Measurements from ENCODE around the gene CHRFAM7A.
"Not testable (repeated sequence)": the region's sequence is repeated elsewhere in the genome, so short reads cannot be mapped to it uniquely, and the experiment has no call there.

Gene CHRFAM7A

DNA sequence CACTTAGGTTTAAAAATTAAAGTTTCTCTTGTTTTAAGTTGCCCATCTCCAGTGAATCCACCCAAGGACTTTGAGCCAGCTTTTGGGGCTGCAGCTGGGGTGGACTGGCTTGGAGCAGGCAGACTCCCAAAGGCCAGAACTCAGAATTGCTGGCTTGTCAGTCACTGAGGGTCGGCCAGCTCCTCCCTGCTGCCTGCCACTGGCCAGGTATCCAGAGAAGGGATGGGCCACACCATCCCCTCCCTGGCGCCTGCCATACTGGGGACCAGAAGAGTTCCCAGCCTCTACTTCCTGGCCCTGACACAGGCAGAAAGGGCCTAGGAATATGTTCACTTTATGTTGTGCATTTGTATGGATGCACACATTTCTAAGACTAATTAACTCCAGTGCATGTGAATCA is 32.4 kb downstream of the CHRFAM7A start:
- ATAC-seq (ENCODE audit: insufficient read depth, low read depth); H3K4me3 ChIP-seq (ENCODE audit: low read depth in 1 of 2, low read length in 2 of 2): not testable (repeated sequence)

DNA sequence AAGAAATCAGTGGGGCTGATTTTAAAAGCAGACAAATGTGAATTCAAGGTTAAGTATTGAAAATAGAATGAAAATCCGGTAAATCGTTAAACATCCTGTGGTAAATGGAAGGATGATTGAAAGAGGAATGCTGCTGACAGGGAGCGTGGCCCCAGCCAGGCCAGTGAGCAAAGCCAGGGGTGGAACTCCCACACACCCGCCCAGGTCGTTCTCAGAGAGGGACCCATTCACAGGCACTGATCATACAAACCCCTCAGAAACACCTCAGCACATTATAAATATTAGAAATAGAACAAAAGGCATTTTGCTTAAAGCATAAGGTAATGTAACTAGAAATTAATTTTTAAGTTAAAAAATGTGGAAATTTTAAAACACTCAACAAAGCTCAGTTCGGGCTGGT is 38.3 kb downstream of the CHRFAM7A start:
- H3K4me1 ChIP-seq (ENCODE audit: insufficient read depth, low read length); H3K9ac ChIP-seq (ENCODE audit: low read depth, low read length); H4K20me1 ChIP-seq (ENCODE audit: insufficient read depth, low read length); H3K4me3 ChIP-seq (ENCODE audit: low read depth in 1 of 2, low read length in 2 of 2); H2AFZ ChIP-seq (ENCODE audit: low read depth, low read length); DNase-seq; H3K9me3 ChIP-seq (ENCODE audit: insufficient read depth, low read length, severe bottlenecking); ATAC-seq (ENCODE audit: insufficient read depth, low read depth); H3K4me2 ChIP-seq (ENCODE audit: insufficient read depth, low read length); H3K36me3 ChIP-seq (ENCODE audit: insufficient read depth, low read length); H3K27ac ChIP-seq (ENCODE audit: low read length); H3K27me3 ChIP-seq (ENCODE audit: insufficient read depth, low read length, poor library complexity); H3K79me2 ChIP-seq (ENCODE audit: insufficient read depth, low read length): not testable (repeated sequence)

More for the DNA sequence above, 32.4 kb downstream of the CHRFAM7A start:
- not testable (repeated sequence) for H3K27ac ChIP-seq (ENCODE audit: low read length); H3K9ac ChIP-seq (ENCODE audit: low read depth, low read length); H3K36me3 ChIP-seq (ENCODE audit: insufficient read depth, low read length); H3K4me1 ChIP-seq (ENCODE audit: insufficient read depth, low read length); H3K27me3 ChIP-seq (ENCODE audit: insufficient read depth, low read length, poor library complexity); H3K9me3 ChIP-seq (ENCODE audit: insufficient read depth, low read length, severe bottlenecking); H3K4me2 ChIP-seq (ENCODE audit: insufficient read depth, low read length); H4K20me1 ChIP-seq (ENCODE audit: insufficient read depth, low read length); H2AFZ ChIP-seq (ENCODE audit: low read depth, low read length); H3K79me2 ChIP-seq (ENCODE audit: insufficient read depth, low read length); DNase-seq

DNA sequence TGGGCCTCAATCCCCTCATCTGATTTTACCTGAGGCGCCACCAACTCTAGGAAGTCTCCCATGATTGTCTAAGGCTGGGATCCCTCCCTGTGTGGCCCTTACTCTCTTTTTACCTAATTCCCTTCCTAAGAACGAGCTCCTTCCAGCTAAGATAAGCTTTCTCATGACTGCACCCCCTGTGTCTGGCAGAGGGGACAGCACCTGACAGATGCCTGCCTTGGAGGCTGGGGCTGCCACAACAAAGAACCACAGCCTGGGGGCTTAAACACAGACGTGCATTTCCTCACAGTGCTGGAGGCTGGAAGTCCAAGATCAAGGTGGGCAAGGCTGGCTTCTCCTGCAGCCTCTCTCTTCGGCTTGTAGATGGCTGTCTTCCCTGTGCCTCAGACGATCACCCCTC is 43.5 kb downstream of the CHRFAM7A start:
- H3K27me3 ChIP-seq (ENCODE audit: insufficient read depth, low read length, poor library complexity); H3K4me1 ChIP-seq (ENCODE audit: insufficient read depth, low read length); H4K20me1 ChIP-seq (ENCODE audit: insufficient read depth, low read length); H3K36me3 ChIP-seq (ENCODE audit: insufficient read depth, low read length); H3K9me3 ChIP-seq (ENCODE audit: insufficient read depth, low read length, severe bottlenecking); ATAC-seq (ENCODE audit: insufficient read depth, low read depth); H3K79me2 ChIP-seq (ENCODE audit: insufficient read depth, low read length); H2AFZ ChIP-seq (ENCODE audit: low read depth, low read length); H3K4me2 ChIP-seq (ENCODE audit: insufficient read depth, low read length); DNase-seq; H3K9ac ChIP-seq (ENCODE audit: low read depth, low read length); H3K27ac ChIP-seq (ENCODE audit: low read length); H3K4me3 ChIP-seq (ENCODE audit: low read depth in 1 of 2, low read length in 2 of 2): not testable (repeated sequence)

DNA sequence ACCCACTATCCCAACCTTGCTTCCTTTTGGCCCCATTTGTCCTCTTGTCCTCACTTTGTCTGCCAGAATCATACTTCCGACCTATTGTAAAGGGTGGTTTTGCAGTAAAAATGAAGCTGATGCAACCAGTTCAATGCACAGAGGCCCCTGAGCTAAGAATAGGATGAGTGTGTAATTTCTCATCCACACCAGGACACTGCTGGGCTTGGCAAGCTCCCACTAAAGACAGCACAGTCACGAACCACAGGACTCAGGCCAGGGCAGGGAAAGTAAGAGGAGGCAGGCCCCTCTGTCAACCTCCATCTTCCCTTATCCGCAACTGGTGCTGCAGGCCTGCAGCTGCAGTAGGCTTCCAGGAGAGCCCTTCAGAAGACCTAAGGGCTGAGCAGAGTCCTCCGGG is 56.8 kb downstream of the CHRFAM7A start:
- H4K20me1 ChIP-seq (ENCODE audit: insufficient read depth, low read length); ATAC-seq (ENCODE audit: insufficient read depth, low read depth); H3K4me3 ChIP-seq (ENCODE audit: low read depth in 1 of 2, low read length in 2 of 2): not testable (repeated sequence)

DNA sequence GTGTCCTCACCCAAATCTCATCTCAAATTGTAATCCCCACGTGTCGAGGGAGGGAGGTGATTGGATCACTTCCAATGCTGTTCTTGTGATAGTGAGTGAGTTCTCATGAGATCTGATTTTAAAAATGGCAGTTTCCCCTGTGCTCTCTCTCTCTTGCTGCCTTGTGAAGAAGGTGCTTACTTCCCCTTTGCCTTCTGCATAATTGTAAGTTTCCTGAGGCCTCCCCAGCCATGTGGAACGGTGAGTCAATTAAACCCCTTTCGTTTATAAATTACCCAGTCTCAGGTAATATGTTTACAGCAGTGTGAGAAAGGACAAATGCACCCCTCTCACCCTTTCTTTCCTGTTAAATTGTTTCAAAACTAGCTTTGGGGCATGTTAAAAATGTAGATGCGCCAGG is 59.2 kb downstream of the CHRFAM7A start:
- H3K9me3 ChIP-seq (ENCODE audit: insufficient read depth, low read length, severe bottlenecking); H3K4me1 ChIP-seq (ENCODE audit: insufficient read depth, low read length); H3K27ac ChIP-seq (ENCODE audit: low read length); DNase-seq; H3K79me2 ChIP-seq (ENCODE audit: insufficient read depth, low read length); H2AFZ ChIP-seq (ENCODE audit: low read depth, low read length); H3K36me3 ChIP-seq (ENCODE audit: insufficient read depth, low read length); ATAC-seq (ENCODE audit: insufficient read depth, low read depth); H3K27me3 ChIP-seq (ENCODE audit: insufficient read depth, low read length, poor library complexity); H4K20me1 ChIP-seq (ENCODE audit: insufficient read depth, low read length); H3K9ac ChIP-seq (ENCODE audit: low read depth, low read length); H3K4me2 ChIP-seq (ENCODE audit: insufficient read depth, low read length); H3K4me3 ChIP-seq (ENCODE audit: low read depth in 1 of 2, low read length in 2 of 2): not testable (repeated sequence)

More for the DNA sequence above, 56.8 kb downstream of the CHRFAM7A start:
- not testable (repeated sequence) for H3K4me2 ChIP-seq (ENCODE audit: insufficient read depth, low read length); DNase-seq; H3K9ac ChIP-seq (ENCODE audit: low read depth, low read length); H2AFZ ChIP-seq (ENCODE audit: low read depth, low read length); H3K4me1 ChIP-seq (ENCODE audit: insufficient read depth, low read length); H3K79me2 ChIP-seq (ENCODE audit: insufficient read depth, low read length); H3K9me3 ChIP-seq (ENCODE audit: insufficient read depth, low read length, severe bottlenecking); H3K36me3 ChIP-seq (ENCODE audit: insufficient read depth, low read length); H3K27me3 ChIP-seq (ENCODE audit: insufficient read depth, low read length, poor library complexity); H3K27ac ChIP-seq (ENCODE audit: low read length)

DNA sequence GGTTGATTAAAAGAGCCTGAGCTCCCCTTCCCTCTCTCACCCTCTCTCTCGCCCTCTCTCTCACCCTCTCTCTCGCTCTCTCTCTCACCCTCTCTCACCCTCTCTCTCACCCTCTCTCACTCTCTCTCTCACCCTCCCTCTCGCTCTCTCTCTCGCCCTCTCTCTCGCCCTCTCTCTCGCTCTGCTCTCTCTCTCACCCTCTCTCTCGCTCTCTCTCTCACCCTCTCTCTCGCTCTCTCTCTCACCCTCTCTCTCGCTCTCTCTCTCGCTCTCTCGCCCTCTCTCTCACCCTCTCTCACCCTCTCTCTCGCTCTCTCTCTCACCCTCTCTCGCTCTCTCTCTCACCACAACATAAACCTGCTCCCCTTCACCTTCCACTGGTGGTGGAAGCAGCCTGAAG is 67.2 kb downstream of the CHRFAM7A start:
- not testable (repeated sequence) for H3K36me3 ChIP-seq (ENCODE audit: insufficient read depth, low read length); H4K20me1 ChIP-seq (ENCODE audit: insufficient read depth, low read length); H3K79me2 ChIP-seq (ENCODE audit: insufficient read depth, low read length); H3K4me1 ChIP-seq (ENCODE audit: insufficient read depth, low read length); DNase-seq; H3K4me2 ChIP-seq (ENCODE audit: insufficient read depth, low read length); ATAC-seq (ENCODE audit: insufficient read depth, low read depth); H3K27me3 ChIP-seq (ENCODE audit: insufficient read depth, low read length, poor library complexity); H2AFZ ChIP-seq (ENCODE audit: low read depth, low read length); H3K4me3 ChIP-seq (ENCODE audit: low read depth in 1 of 2, low read length in 2 of 2); H3K9ac ChIP-seq (ENCODE audit: low read depth, low read length); H3K9me3 ChIP-seq (ENCODE audit: insufficient read depth, low read length, severe bottlenecking); H3K27ac ChIP-seq (ENCODE audit: low read length)

DNA sequence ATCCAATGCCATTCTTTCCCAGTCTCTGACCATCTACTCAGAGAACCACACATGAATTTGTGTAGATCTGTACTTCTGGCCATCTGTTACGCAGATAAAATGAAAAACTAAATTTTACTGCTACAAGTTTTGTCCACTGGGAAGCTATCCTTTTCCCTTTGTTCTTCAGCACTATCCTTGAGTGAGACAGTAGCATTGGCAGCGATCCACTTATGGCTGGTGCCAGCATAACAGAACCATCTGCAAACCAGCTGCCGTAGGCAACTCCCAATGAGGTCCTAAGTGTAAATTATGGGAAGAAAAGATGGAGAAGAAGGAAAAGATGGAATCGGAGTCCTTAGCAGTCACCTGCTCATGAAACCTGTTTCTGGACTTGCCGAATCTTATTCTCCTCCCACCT is 72.3 kb downstream of the CHRFAM7A start:
- DNase-seq; H4K20me1 ChIP-seq (ENCODE audit: insufficient read depth, low read length); H3K4me3 ChIP-seq (ENCODE audit: low read depth in 1 of 2, low read length in 2 of 2); ATAC-seq (ENCODE audit: insufficient read depth, low read depth); H3K36me3 ChIP-seq (ENCODE audit: insufficient read depth, low read length); H3K27ac ChIP-seq (ENCODE audit: low read length); H3K27me3 ChIP-seq (ENCODE audit: insufficient read depth, low read length, poor library complexity); H2AFZ ChIP-seq (ENCODE audit: low read depth, low read length); H3K9ac ChIP-seq (ENCODE audit: low read depth, low read length); H3K9me3 ChIP-seq (ENCODE audit: insufficient read depth, low read length, severe bottlenecking); H3K4me2 ChIP-seq (ENCODE audit: insufficient read depth, low read length); H3K4me1 ChIP-seq (ENCODE audit: insufficient read depth, low read length); H3K79me2 ChIP-seq (ENCODE audit: insufficient read depth, low read length): not testable (repeated sequence)

DNA sequence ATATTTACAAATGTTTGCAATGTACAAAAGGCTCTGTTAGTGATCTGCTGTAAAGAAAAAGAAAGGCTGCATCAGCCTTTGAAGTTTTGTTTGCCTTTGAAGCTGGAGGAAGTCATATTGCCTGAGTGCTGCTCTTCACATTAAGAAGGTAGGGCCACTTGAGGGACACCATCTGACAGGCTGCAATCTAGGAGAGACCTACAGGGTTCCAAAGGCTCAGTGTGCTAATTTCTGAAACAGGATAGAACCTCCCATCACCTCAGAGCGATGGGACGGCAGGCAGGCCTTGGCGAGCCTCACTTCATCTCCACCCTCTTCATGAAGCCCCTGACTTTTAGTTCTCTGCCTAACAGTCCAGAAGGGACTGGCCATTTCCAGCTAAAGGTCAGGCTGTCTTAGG is 77.6 kb downstream of the CHRFAM7A start:
- H3K9me3 ChIP-seq (ENCODE audit: insufficient read depth, low read length, severe bottlenecking); ATAC-seq (ENCODE audit: insufficient read depth, low read depth); H3K9ac ChIP-seq (ENCODE audit: low read depth, low read length); DNase-seq; H3K36me3 ChIP-seq (ENCODE audit: insufficient read depth, low read length); H3K4me2 ChIP-seq (ENCODE audit: insufficient read depth, low read length); H3K27me3 ChIP-seq (ENCODE audit: insufficient read depth, low read length, poor library complexity); H3K27ac ChIP-seq (ENCODE audit: low read length); H4K20me1 ChIP-seq (ENCODE audit: insufficient read depth, low read length); H3K79me2 ChIP-seq (ENCODE audit: insufficient read depth, low read length); H3K4me3 ChIP-seq (ENCODE audit: low read depth in 1 of 2, low read length in 2 of 2); H3K4me1 ChIP-seq (ENCODE audit: insufficient read depth, low read length); H2AFZ ChIP-seq (ENCODE audit: low read depth, low read length): not testable (repeated sequence)

DNA sequence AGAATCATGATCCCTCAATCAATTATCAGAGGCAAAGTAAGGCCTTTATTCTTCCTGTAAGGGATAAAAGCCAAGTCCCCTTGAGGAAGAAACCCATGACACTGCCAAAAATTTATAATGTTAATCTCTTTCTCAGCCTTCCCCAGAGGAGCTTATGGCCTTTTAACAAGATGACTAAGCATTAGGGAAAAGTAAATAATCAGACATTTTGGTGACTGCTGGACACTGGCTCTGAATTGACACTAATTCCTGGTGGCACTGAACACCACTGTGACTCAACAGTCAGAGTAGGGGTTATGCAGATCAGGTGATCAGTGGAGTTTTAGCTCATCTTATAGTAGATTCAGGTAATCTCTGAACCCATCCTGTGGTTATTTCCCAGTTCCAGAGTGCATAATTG is 82.8 kb downstream of the CHRFAM7A start:
- not testable (repeated sequence) for ATAC-seq (ENCODE audit: insufficient read depth, low read depth); H4K20me1 ChIP-seq (ENCODE audit: insufficient read depth, low read length); H3K27me3 ChIP-seq (ENCODE audit: insufficient read depth, low read length, poor library complexity); H3K4me2 ChIP-seq (ENCODE audit: insufficient read depth, low read length); H2AFZ ChIP-seq (ENCODE audit: low read depth, low read length); H3K9ac ChIP-seq (ENCODE audit: low read depth, low read length); H3K9me3 ChIP-seq (ENCODE audit: insufficient read depth, low read length, severe bottlenecking); H3K27ac ChIP-seq (ENCODE audit: low read length); H3K4me1 ChIP-seq (ENCODE audit: insufficient read depth, low read length); H3K79me2 ChIP-seq (ENCODE audit: insufficient read depth, low read length); DNase-seq; H3K4me3 ChIP-seq (ENCODE audit: low read depth in 1 of 2, low read length in 2 of 2); H3K36me3 ChIP-seq (ENCODE audit: insufficient read depth, low read length)
